ENCODE data around the gene CUEDC1. TPM values are rescaled to one million over a fixed set of nuclear protein-coding genes. Genes with fewer than 3 reads are reported as not detected.
"Not testable (repeated sequence)": the region's sequence is repeated elsewhere in the genome, so short reads cannot be mapped to it uniquely, and the experiment has no call there.

Gene CUEDC1
- total and polyA plus RNA-seq, 9 of the 15 experiments (the other 6 are each of a cell fraction or from before 2014, with no cell fraction given) = 0.20 to 4.1 (median 1.6) TPM; not detected in 1

DNA sequence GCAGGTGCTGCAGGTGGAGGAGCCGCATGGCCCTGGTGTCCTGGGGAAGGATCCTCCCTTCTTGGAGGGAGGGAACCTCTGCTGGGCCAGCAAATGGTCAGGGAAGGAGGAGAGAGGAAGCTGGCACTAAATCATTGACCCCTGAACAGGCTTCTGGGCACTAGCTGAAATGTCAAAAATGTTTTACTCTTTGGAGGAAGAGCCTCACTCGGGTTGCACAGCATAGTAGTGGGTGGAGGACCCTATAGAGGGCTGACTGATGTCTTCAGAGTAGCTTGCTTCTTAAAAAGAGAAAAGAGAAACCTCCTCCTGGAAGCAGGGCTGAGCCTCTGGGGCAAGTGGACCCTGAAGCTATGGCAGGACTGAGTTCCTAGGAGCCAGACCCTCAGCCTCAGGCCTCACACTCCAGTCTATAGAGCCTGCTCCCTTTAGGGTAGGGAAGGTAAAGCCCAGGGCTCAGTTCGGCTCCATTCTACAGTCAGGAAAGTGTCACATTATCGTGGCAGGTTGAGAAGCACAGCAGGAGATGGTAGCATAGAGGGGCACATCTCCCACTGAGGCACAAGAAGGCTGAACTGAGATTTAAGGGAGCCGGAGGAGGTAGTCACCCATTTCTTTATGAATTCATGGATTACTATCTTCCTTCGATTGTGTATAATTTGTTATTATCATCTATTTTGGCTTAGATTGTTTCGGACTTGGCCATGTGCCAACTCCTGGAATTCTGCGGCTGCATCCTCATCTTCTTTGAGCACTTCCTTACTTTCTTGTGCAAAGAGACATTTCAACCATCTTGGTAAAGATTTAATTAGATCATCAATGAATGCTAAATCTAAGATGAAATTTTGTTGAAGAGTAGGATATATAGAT, 7.3 kb upstream of the CUEDC1 start (continued):
- no peak for TF ChIP-seq GABPB2 (CRISPR knock-in tag; conservative IDR thresholded peaks at IDR 0.05)
- TF ChIP-seq, protein P1, sequence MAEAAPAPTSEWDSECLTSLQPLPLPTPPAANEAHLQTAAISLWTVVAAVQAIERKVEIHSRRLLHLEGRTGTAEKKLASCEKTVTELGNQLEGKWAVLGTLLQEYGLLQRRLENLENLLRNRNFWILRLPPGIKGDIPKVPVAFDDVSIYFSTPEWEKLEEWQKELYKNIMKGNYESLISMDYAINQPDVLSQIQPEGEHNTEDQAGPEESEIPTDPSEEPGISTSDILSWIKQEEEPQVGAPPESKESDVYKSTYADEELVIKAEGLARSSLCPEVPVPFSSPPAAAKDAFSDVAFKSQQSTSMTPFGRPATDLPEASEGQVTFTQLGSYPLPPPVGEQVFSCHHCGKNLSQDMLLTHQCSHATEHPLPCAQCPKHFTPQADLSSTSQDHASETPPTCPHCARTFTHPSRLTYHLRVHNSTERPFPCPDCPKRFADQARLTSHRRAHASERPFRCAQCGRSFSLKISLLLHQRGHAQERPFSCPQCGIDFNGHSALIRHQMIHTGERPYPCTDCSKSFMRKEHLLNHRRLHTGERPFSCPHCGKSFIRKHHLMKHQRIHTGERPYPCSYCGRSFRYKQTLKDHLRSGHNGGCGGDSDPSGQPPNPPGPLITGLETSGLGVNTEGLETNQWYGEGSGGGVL (CRISPR knock-in tag; IDR thresholded peaks at IDR 0.05) = no peak
- TF ChIP-seq HDAC6 (IDR thresholded peaks at IDR 0.05; ENCODE audit: low read depth, low read length) = no peak
- no peak for TF ChIP-seq ZNF445 (CRISPR knock-in tag; IDR thresholded peaks at IDR 0.05; ENCODE audit: low read depth)
- TF ChIP-seq NFIC (IDR thresholded peaks at IDR 0.05) = peak; percentile 98

GRCh38 chr17:57959929-57960328, 4.7 kb upstream of the CUEDC1 start:
- no peak overlapping the region for H3K4me2 ChIP-seq (ENCODE audit: insufficient read depth, low read length)
- ChIA-PET POLR2A (interaction anchor here (0.8 kb wide), 1 partner anchor 116 kb away, joined by 3 read pairs; no protein-coding TSS in a partner anchor), CTCF (ENCODE audit: low intra/inter-chr PET ratio) (no interaction called here)
- DNase-seq (ENCODE audit: extremely low read depth in 1 of 4, low spot score in 3 of 4) (no peak), FAIRE-seq (no peak), ATAC-seq (no peak)
- no peaks in the 10 kb centered on the region for H3K9me1 ChIP-seq (ENCODE audit: control insufficient read depth, insufficient read depth, low read length)
- WGBS (ENCODE audit: insufficient coverage, low coverage, missing lambda C conversion rate) = 9% methylated on average over 6 of the region's 6 CpGs
- BruUV-seq (replicated peaks) = no TSS peak
- H3K4me1 ChIP-seq (replicated peaks in 1 of 2; ENCODE audit: control insufficient read depth in 2 of 2, insufficient read depth in 2 of 2, low read length in 2 of 2) = peaks cover 0 to 6% of the 10 kb centered on the region in 2 experiments; a peak in 3 of 5 replicates
- no peak overlapping the region for H3K4me3 ChIP-seq
- no peak overlapping the region for H2AFZ ChIP-seq (ENCODE audit: low read depth, low read length)
- intact Hi-C loops (cut with micrococcal nuclease) (no loop called here), in situ Hi-C loops (cut with MboI) (no loop called here)
- H4K20me1 ChIP-seq (replicated peaks; ENCODE audit: control insufficient read depth, insufficient read depth, low read length) = no peaks in the 10 kb centered on the region
- TF ChIP-seq RBM34 (IDR thresholded peaks at IDR 0.05; ENCODE audit: borderline replicate concordance, insufficient read depth, low read length) (no peak), HINFP (tag; conservative IDR thresholded peaks at IDR 0.05; ENCODE audit: low read depth) (peak; percentile 55; the same call in 1 of the 2 replicates)
- no peak overlapping the region for H3K27ac ChIP-seq (ENCODE audit: extremely low read depth, low read depth, low read length)
- H3K79me2 ChIP-seq (ENCODE audit: control insufficient read depth, insufficient read depth, low read length) = no peaks in the 10 kb centered on the region
- H3K27me3 ChIP-seq (ENCODE audit: control insufficient read depth in 2 of 2, insufficient read depth in 2 of 2, low read length in 2 of 2) = peaks cover 41 to 69% of the 10 kb centered on the region in 2 experiments
- no peak overlapping the region for H3K9ac ChIP-seq (ENCODE audit: insufficient read depth in 1 of 2, low read depth in 2 of 2, low read length in 2 of 2)
- no peaks in the 10 kb centered on the region for H3K9me3 ChIP-seq (replicated peaks; ENCODE audit: control insufficient read depth, insufficient read depth, low read depth, low read length)
- no peaks in the 10 kb centered on the region for H3K36me3 ChIP-seq (ENCODE audit: control insufficient read depth, insufficient read depth, low read length)

- H3K9me1 ChIP-seq (ENCODE audit: control insufficient read depth, insufficient read depth, low read length); H3K4me3 ChIP-seq; H3K27ac ChIP-seq (ENCODE audit: extremely low read depth, low read depth, low read length); BruUV-seq (replicated peaks); intact Hi-C loops (cut with micrococcal nuclease); H3K36me3 ChIP-seq (ENCODE audit: control insufficient read depth, insufficient read depth, low read length); FAIRE-seq; H3K9me3 ChIP-seq (replicated peaks; ENCODE audit: control insufficient read depth, insufficient read depth, low read depth, low read length); H3K4me2 ChIP-seq (ENCODE audit: insufficient read depth, low read length); DNase-seq (ENCODE audit: extremely low read depth in 1 of 4, low spot score in 3 of 4); ATAC-seq; H2AFZ ChIP-seq (ENCODE audit: low read depth, low read length); H4K20me1 ChIP-seq (replicated peaks; ENCODE audit: control insufficient read depth, insufficient read depth, low read length); H3K9ac ChIP-seq (ENCODE audit: insufficient read depth in 1 of 2, low read depth in 2 of 2, low read length in 2 of 2); in situ Hi-C loops (cut with MboI); H3K79me2 ChIP-seq (ENCODE audit: control insufficient read depth, insufficient read depth, low read length); CTCF ChIA-PET (ENCODE audit: low intra/inter-chr PET ratio): not testable (repeated sequence)
- WGBS (ENCODE audit: insufficient coverage, low coverage, missing lambda C conversion rate) = 32% methylated on average over 10 of the region's 15 CpGs
- H3K27me3 ChIP-seq (ENCODE audit: control insufficient read depth in 2 of 2, insufficient read depth in 2 of 2, low read length in 2 of 2) = peaks cover 36 to 62% of the 10 kb centered on the region in 2 experiments
- POLR2A ChIA-PET = interaction anchor here (0.7 kb wide), 1 partner anchor 9 kb away, joined by 3 read pairs; no protein-coding TSS in a partner anchor
- peaks cover 0 to 13% of the 10 kb centered on the region in 2 experiments; a peak in 3 of 5 replicates for H3K4me1 ChIP-seq (replicated peaks in 1 of 2; ENCODE audit: control insufficient read depth in 2 of 2, insufficient read depth in 2 of 2, low read length in 2 of 2)
These were observed 3.2 kb upstream of the CUEDC1 start for GRCh38 chr17:57958391-57958790.
